H1 (cell line): Measurements from ENCODE around the gene LAMTOR4. TPM values are rescaled to one million over a fixed set of nuclear protein-coding genes. Genes with fewer than 3 reads are reported as not detected.

Experiments used
- RNF2 ChIP-seq: fragments of 200-900, 300-1000 bp; sonication (generic); IDR thresholded peaks from 2 replicates; pipeline ENCODE4 v1.7.1; 2016; ENCODE audit warnings: borderline replicate concordance, low read depth, mild to moderate bottlenecking, antibody characterized with exemption, low read length; ENCODE audit not compliant: poor library complexity, severe bottlenecking; ENCODE audit errors: missing control alignments
- polyA plus RNA-seq, 7 experiments: library from polyadenylated mRNA; depleted of rRNA in 3 of 7; stranded (reverse) in 5 of 7; unstranded in 2 of 7; fragments of >200 nt in 5 of 7; fragments of 200-250 nt in 2 of 7; gene quantifications; 1 replicate in 5 of 7; 2 replicates in 1 of 7; 4 replicates in 1 of 7; pipeline versions ENCODE4 v1.2.1 to v1.2.3, GENCODE V29; 2011 to 2013; ENCODE audit warnings: missing spikeins in 2 of 7, mixed read lengths in 2 of 7
- total RNA-seq: library from RNA; stranded (reverse); fragmentation: NEBNext Ultra II Directional; extraction: Animal tissue kit (Norgen Biotek cat#: 25700); gene quantifications from 2 replicates; pipeline ENCODE4 v1.2.1, GENCODE V29; 2021

Gene LAMTOR4
- total and polyA plus RNA-seq, 2 of the 8 experiments (the other 6 are each of a cell fraction or from before 2014, with no cell fraction given) = 153 to 622 TPM

DNA sequence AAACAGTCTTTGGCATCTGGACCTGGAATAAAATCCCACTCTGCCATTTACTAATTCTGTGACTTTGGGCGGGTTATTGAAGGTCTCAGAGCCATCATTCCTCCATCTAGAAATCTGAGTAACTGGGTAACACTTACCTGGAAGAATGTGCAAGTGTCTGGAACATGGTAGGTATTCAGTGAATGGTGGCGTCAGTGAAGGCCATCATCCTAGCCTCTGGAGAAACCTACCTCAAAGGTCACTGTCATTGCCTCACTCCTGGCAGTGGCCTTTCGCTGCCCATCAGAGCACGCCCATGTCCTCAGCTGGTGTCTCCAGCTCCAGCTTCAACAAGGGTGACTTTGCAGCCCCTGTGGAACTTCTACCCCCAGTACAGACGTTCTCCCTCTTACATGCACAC lies 15.2 kb downstream of the LAMTOR4 start (continued):
- no peak for TF ChIP-seq RNF2
